Testis (tissue), 3 donors: ENCODE results near the gene ST6GAL2. TPM values are rescaled to one million over a fixed set of nuclear protein-coding genes. Genes with fewer than 3 reads are reported as not detected.

Source experiments
- DNase-seq: peaks from one replicate; pipeline ENCODE4 v3.0.0-alpha.2; 2019
- H3K27ac ChIP-seq, 2 donors: fragments of 200-600 bp; sonication (generic); one replicate each; pipeline ENCODE4 v1.5.1; 2019
- H3K27me3 ChIP-seq: fragments of 200-600 bp; sonication (generic); one replicate; pipeline ENCODE4 v1.5.1; 2019
- H3K36me3 ChIP-seq: fragments of 200-600 bp; sonication (generic); one replicate; pipeline ENCODE4 v1.5.1; 2017; ENCODE audit warnings: low read depth; ENCODE audit errors: missing control alignments
- H3K4me1 ChIP-seq: fragments of 200-600 bp; sonication (generic); one replicate; pipeline ENCODE4 v1.5.1; 2019
- H3K4me3 ChIP-seq, 2 donors: fragments of 200-600 bp; sonication (generic); one replicate each; pipeline ENCODE4 v1.5.1; 2017 to 2019
- H3K9me3 ChIP-seq: fragments of 200-600 bp; sonication (generic); one replicate; pipeline ENCODE4 v1.5.1; 2017
- POLR2A ChIP-seq: fragments of 450-650 bp; IDR thresholded peaks from one replicate; pipeline ENCODE4 v1.6.1; 2017; ENCODE audit warnings: antibody characterized with exemption, mild to moderate bottlenecking, moderate library complexity
- WGBS, 2 donors: methylation state at CpG; one replicate each; pipeline ENCODE4 v1.1.5; 2018; 5-methylcytosine and 5-hydroxymethylcytosine counted together
- intact Hi-C: fragments of 100-400 bp; cut with DNase I; formaldehyde crosslinking; loops from one replicate; pipeline ENCODE4 v1.15.1; 2023; ENCODE audit warnings: low total_unique reads
- polyA plus RNA-seq: library from polyadenylated mRNA; stranded (reverse); fragments of 350-450 nt; fragmentation: Illumina TruSeq; extraction: RNeasy Lipid Tissue Mini Kit (QIAGEN cat#74804); gene quantifications from one replicate; pipeline ENCODE4 v1.2.3, GENCODE V29; 2014; ENCODE audit warnings: low read depth, low replicate concordance; ENCODE audit not compliant: insufficient read depth
- total RNA-seq, 2 donors: library from RNA; depleted of rRNA; stranded (reverse); fragments of >200 nt; gene quantifications; one replicate each; pipeline ENCODE4 v1.2.3, GENCODE V29; 2016
- TF ChIP-seq, protein P1 (sequence below), 3 experiments: fragments of 450-650 bp in 2 of 3; fragments of 200-600 bp in 1 of 3; sonication (generic) in 1 of 3; IDR thresholded peaks; one replicate each; pipeline ENCODE4 v1.5.1; 2016 to 2019; ENCODE audit warnings: antibody characterized with exemption in 3 of 3, mild to moderate bottlenecking in 2 of 3, moderate library complexity in 1 of 3

The ST6GAL2 gene
- total and polyA plus RNA-seq, 3 donors from 2014 or later: 14.3 to 95.6 (median 83.8) TPM

DNA sequence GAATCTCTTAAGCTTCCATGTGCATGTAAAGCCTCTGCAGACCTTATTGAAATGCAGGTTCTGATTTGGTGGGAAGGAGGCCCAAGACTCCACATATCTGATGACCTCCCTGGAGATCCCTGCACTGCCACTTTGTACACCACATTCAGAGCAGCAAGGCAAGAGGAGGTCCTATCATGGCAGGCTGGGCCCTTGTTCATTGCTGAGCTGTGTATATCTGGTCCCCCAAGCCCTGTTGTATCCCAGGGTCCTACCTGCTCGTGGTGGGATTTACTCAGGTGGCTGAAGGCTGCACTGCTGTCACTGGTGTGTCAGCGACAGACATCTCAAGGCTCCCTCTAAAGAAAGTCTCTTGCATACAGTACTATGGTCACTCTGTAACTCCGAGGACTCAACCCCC lies 114.2 kb downstream of the ST6GAL2 start:
- TF ChIP-seq POLR2A: no peak
- TF ChIP-seq, protein P1, sequence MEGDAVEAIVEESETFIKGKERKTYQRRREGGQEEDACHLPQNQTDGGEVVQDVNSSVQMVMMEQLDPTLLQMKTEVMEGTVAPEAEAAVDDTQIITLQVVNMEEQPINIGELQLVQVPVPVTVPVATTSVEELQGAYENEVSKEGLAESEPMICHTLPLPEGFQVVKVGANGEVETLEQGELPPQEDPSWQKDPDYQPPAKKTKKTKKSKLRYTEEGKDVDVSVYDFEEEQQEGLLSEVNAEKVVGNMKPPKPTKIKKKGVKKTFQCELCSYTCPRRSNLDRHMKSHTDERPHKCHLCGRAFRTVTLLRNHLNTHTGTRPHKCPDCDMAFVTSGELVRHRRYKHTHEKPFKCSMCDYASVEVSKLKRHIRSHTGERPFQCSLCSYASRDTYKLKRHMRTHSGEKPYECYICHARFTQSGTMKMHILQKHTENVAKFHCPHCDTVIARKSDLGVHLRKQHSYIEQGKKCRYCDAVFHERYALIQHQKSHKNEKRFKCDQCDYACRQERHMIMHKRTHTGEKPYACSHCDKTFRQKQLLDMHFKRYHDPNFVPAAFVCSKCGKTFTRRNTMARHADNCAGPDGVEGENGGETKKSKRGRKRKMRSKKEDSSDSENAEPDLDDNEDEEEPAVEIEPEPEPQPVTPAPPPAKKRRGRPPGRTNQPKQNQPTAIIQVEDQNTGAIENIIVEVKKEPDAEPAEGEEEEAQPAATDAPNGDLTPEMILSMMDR (IDR thresholded peaks at IDR 0.05): no peak
- DNase-seq: no peak
- Histone ChIP-seq H3K27me3 (no peaks in the 10 kb centered on the region), H3K4me1 (no peaks in the 10 kb centered on the region), H3K4me3 (no peak overlapping the region), H3K36me3 (no peaks in the 10 kb centered on the region), H3K9me3 (no peaks in the 10 kb centered on the region), H3K27ac (no peak overlapping the region)
- WGBS, 2 donors: 62 to 100% methylated on average over 3 of the region's 3 CpGs
- intact Hi-C loops: no loop called here

DNA sequence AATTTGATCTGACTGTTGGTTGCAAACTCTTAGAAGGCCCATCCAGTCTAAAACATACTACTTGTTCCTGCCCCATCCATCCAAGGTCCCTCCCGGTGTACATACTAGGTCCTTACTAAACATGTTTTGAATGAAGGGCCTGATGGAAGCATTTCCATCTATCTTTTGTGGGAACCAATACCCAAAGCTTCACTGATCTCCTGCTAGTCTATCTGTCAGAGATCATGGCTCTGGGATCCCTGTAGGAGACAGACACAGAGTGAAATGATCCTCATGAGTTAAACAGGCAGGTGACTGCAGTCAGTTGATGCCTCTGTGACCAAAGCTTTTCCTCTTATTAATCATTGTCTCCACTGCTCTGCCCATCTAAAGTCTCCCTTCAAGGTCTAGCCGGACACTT lies 115.0 kb downstream of the ST6GAL2 start:
- Histone ChIP-seq H3K27ac (no peak overlapping the region), H3K27me3 (no peaks in the 10 kb centered on the region), H3K36me3 (no peaks in the 10 kb centered on the region), H3K9me3 (no peaks in the 10 kb centered on the region), H3K4me1 (no peaks in the 10 kb centered on the region), H3K4me3 (no peak overlapping the region)
- DNase-seq: no peak
- no peak for TF ChIP-seq POLR2A
- TF ChIP-seq, protein P1 (IDR thresholded peaks at IDR 0.05): no peak
- intact Hi-C loops: no loop called here
- 96 to 100% methylated on average over 2 of the region's 2 CpGs for WGBS, 2 donors

DNA sequence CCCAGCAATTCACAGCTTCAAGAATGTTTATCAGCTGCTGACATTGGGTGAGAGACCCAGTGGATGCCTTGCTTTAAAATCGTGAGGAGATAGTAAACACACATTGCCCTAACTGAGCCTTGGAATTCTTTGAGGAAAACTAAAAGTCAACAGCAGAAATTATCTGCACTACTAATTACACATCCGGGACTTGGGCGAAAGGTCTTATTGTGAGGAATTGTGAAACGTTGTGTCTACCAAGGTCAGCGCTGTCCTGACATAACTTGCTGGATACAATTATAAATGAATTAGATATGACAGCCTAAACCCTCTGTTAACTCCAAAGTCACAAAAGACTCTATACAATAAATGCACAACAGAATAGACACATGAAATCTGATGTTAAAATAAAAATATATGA lies 121.4 kb downstream of the ST6GAL2 start:
- Histone ChIP-seq H3K27ac (no peak overlapping the region), H3K27me3 (no peaks in the 10 kb centered on the region), H3K9me3 (no peaks in the 10 kb centered on the region), H3K36me3 (no peaks in the 10 kb centered on the region), H3K4me3 (no peak overlapping the region), H3K4me1 (peaks cover 3% of the 10 kb centered on the region)
- 23 to 45% methylated on average over 5 of the region's 5 CpGs for WGBS, 2 donors
- intact Hi-C loops: no loop called here
- no peak for TF ChIP-seq POLR2A
- TF ChIP-seq, protein P1 (IDR thresholded peaks at IDR 0.05): no peak
- DNase-seq: peak; percentile 39

DNA sequence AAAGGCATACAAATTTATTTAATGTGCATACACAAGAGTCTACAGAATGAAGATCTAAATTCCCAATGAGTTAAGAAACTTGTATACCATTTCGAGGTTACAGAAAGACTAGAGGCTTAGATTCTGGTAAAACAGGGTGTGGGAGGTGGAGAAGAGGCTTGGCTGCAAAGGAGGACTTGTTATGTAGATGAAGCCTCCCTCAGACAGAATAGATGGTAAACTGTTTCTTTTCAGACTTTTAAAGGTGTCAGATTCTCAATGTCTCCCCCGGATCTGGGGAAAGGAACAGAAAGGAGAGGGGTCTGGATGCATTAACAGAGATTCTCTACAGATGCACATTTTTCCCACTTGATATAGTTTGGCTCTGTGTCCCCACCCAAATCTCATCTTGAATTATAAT lies 126.0 kb downstream of the ST6GAL2 start:
- TF ChIP-seq, protein P1 (IDR thresholded peaks at IDR 0.05): no peak
- TF ChIP-seq POLR2A: no peak
- 71 to 84% methylated on average over 2 of the region's 2 CpGs for WGBS, 2 donors
- no peaks in the 10 kb centered on the region for H3K27me3 ChIP-seq

DNA sequence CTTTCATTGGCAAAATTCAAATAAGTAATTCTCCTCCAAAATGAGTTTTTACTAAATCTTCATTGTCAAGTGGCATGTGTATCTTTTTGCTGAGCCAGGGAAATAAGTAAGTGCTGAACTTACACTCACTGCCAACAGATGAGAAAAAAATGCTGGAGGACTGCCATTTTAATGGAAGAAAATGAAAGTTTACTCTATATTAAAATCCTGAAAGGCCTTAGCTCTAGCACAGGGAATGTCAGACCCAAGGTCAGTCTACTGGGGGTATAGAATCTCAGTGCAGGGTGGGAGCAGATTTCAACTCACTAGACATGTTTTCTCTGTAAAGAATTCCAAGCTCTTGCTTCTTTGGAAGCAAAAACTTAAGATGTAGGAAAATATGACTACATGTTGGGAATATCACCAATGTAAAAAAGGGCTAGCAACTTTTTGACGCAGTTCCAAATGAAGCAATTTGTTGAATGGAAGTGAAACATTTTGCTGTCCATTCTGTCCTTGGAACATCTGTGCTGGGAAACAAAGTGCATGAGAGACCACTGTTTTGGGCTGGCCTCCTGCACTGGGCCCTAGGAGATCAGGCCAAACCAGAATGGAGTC lies 127.0 kb downstream of the ST6GAL2 start:
- H3K9me3 ChIP-seq: no peaks in the 10 kb centered on the region
- no peaks in the 10 kb centered on the region for H3K27me3 ChIP-seq
- no peak overlapping the region for H3K4me3 ChIP-seq
- TF ChIP-seq POLR2A: no peak
- TF ChIP-seq, protein P1 (IDR thresholded peaks at IDR 0.05): no peak
- no peaks in the 10 kb centered on the region for H3K4me1 ChIP-seq
- 33 to 64% methylated on average over 1 of the region's 1 CpG for WGBS, 2 donors
- intact Hi-C loops: no loop called here
- H3K36me3 ChIP-seq: no peaks in the 10 kb centered on the region
- DNase-seq: no peak
- no peak overlapping the region for H3K27ac ChIP-seq

More for the DNA sequence above, 126.0 kb downstream of the ST6GAL2 start:
- DNase-seq: no peak
- Histone ChIP-seq H3K36me3 (no peaks in the 10 kb centered on the region), H3K4me1 (peaks cover 3% of the 10 kb centered on the region), H3K4me3 (no peak overlapping the region), H3K9me3 (no peaks in the 10 kb centered on the region), H3K27ac (no peak overlapping the region)
- intact Hi-C loops: no loop called here
